SH-SY5Y (cell line): ENCODE measurements around the gene CSRP1.

Experiments used
- GATA2 ChIP-seq: IDR thresholded peaks from 2 replicates; pipeline ENCODE4 v1.6.1; 2011; ENCODE audit warnings: mild to moderate bottlenecking, low read depth, low read length
- GATA3 ChIP-seq: IDR thresholded peaks from 2 replicates; pipeline ENCODE4 v1.6.1; 2011; ENCODE audit warnings: low read depth, mild to moderate bottlenecking, low read length, moderate library complexity

GRCh38 chr1:201513498-201514243 is 6.7 kb upstream of the CSRP1 start:
- TF ChIP-seq GATA3 (no peak), GATA2 (no peak)
